Caco-2 (cell line): Measurements from ENCODE around the gene MAP1LC3A. TPM values are rescaled to one million over a fixed set of nuclear protein-coding genes. Genes with fewer than 3 reads are reported as not detected.

Experiments used
- BruUV-seq: library from RNA; stranded (reverse); fragments of 400-500 nt; replicated peaks from 2 replicates; lab custom pipeline; 2021; lab: Mats Ljungman, UMichigan
- CTCF ChIA-PET: fragments of 300-600 bp; sonication (Branson Sonifier 250); formaldehyde crosslinking; loops from one replicate; lab custom pipeline; 2022; ENCODE audit warnings: antibody characterized with exemption; lab: Charles Lee
- POLR2A ChIA-PET: fragments of 300-600 bp; sonication (Branson Sonifier 250); formaldehyde crosslinking; loops from one replicate; lab custom pipeline; 2022; ENCODE audit warnings: antibody characterized with exemption; lab: Charles Lee
- DNase-seq, 2 experiments: peaks; one replicate each; pipeline versions ENCODE4 v3.0.0 to v3.0.0-alpha.2; 2020 to 2022
- H3K27me3 ChIP-seq: replicated peaks from 2 replicates; pipeline ENCODE4 v1.6.0; 2011; ENCODE audit warnings: low read length; ENCODE audit not compliant: control insufficient read depth, insufficient read depth
- H3K36me3 ChIP-seq: 2 replicates; pipeline ENCODE4 v1.5.1; 2011; ENCODE audit warnings: low read length; ENCODE audit not compliant: control insufficient read depth, insufficient read depth
- H3K4me1 ChIP-seq: fragments of 250-450 bp; sonication (Bioruptor Pico); 2 replicates; pipeline ENCODE4 v1.5.1; 2020; ENCODE audit warnings: mild to moderate bottlenecking
- H3K4me3 ChIP-seq: 2 replicates; pipeline ENCODE4 v1.5.1; 2011; ENCODE audit warnings: low read depth, mild to moderate bottlenecking, control low read depth, low read length
- H3K9me3 ChIP-seq: fragments of 250-450 bp; sonication (Bioruptor Pico); 2 replicates; pipeline ENCODE4 v1.5.1; 2020; ENCODE audit warnings: mild to moderate bottlenecking, moderate library complexity
- H3K27ac Mint-ChIP-seq: one replicate; pipeline ENCODE4 v1.8.0; 2022; ENCODE audit warnings: mixed read lengths; ENCODE audit not compliant: unreplicated experiment
- H3K27me3 Mint-ChIP-seq: one replicate; pipeline ENCODE4 v1.8.0; 2022; ENCODE audit warnings: mixed read lengths; ENCODE audit not compliant: insufficient read depth, unreplicated experiment
- H3K36me3 Mint-ChIP-seq: one replicate; pipeline ENCODE4 v1.8.0; 2022; ENCODE audit warnings: mild to moderate bottlenecking, mixed read lengths; ENCODE audit not compliant: insufficient read depth, unreplicated experiment
- H3K4me1 Mint-ChIP-seq: one replicate; pipeline ENCODE4 v1.8.0; 2022; ENCODE audit warnings: low read depth, mixed read lengths; ENCODE audit not compliant: unreplicated experiment
- H3K4me3 Mint-ChIP-seq: one replicate; pipeline ENCODE4 v1.8.0; 2022; ENCODE audit warnings: mild to moderate bottlenecking, moderate library complexity, mixed read lengths; ENCODE audit not compliant: unreplicated experiment
- H3K9me3 Mint-ChIP-seq: one replicate; pipeline ENCODE4 v1.8.0; 2022; ENCODE audit warnings: mixed read lengths; ENCODE audit not compliant: unreplicated experiment
- intact Hi-C: fragments of 100-400 bp; cut with micrococcal nuclease; formaldehyde crosslinking; loops from one replicate; pipeline ENCODE4 v1.10.0; 2022; ENCODE audit not compliant: unreplicated experiment
- total RNA-seq: library from RNA; stranded (reverse); gene quantifications from 2 replicates; pipeline ENCODE4 v1.2.3, GENCODE V29; 2022
- TF ChIP-seq, protein P1 (sequence below), 2 experiments: fragments of 200-600 bp in 1 of 2; IDR thresholded peaks; 1 replicate in 1 of 2; 2 replicates in 1 of 2; pipeline versions ENCODE4 v1.5.1 to v1.8.0; 2011 to 2022; ENCODE audit warnings: antibody characterized with exemption in 1 of 2, control low read depth in 1 of 2, inconsistent platforms in 1 of 2, low read depth in 1 of 2, low read length in 1 of 2, mild to moderate bottlenecking in 1 of 2, moderate library complexity in 1 of 2; ENCODE audit not compliant: insufficient read depth in 1 of 2, severe bottlenecking in 1 of 2, unreplicated experiment in 1 of 2

The MAP1LC3A gene
- total RNA-seq, 1 experiment from 2014 or later: 0.88 TPM

DNA sequence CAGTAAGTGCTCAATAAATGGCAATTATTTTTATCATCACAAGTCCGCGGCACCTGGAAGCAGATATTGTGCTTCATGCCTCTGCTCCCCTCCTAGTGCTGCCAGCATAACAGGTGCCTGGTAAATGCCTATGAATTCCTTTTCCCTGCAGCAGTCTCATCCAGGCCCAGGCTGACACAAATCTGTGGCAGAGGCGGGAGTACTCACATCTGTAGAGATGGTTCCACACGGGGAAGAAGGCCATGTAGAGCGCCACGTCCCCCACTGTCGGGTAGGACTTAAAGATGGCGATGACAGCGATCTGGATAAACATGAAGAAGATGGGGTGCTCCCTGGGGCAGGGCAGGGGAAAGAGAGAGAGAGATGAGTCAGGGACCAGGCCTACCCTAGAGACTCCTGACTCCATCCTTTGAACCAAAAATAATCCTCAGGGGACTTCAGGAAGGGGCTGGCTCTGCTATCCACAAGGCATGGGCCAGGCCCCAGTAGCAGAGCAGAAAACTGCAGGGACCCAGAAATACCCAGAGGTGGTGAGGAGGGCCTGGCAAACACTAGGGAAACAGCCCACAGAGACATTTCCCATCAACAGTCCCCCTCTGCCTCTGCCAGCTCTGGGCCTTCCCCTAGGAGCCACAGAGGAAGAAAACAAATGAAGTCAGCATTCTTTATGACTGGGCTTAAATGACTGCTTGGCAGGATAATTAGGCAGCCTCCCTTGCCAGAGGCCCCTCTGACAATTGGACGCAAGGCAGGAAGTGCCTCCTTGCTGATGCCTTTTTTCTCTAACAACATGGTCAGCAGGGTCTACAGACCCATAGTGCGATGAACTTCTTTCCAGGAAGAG is 23.0 kb downstream of the MAP1LC3A start:
- Histone ChIP-seq H3K4me1 (peaks cover 20% of the 10 kb centered on the region), H3K27me3 (no peaks in the 10 kb centered on the region), H3K36me3 (no peaks in the 10 kb centered on the region), H3K4me3 (no peak overlapping the region), H3K9me3 (no peaks in the 10 kb centered on the region)
- intact Hi-C loops: no loop called here
- no peak overlapping the region for H3K27ac Mint-ChIP-seq
- H3K4me3 Mint-ChIP-seq: no peak overlapping the region
- CTCF ChIA-PET: interaction anchor here (0.9 to 1.4 kb wide), 3 partner anchors 43 to 188 kb away, joined by 3 to 10 read pairs (median 5); no protein-coding TSS in a partner anchor
- peaks cover 10% of the 10 kb centered on the region for H3K36me3 Mint-ChIP-seq
- TF ChIP-seq, protein P1, sequence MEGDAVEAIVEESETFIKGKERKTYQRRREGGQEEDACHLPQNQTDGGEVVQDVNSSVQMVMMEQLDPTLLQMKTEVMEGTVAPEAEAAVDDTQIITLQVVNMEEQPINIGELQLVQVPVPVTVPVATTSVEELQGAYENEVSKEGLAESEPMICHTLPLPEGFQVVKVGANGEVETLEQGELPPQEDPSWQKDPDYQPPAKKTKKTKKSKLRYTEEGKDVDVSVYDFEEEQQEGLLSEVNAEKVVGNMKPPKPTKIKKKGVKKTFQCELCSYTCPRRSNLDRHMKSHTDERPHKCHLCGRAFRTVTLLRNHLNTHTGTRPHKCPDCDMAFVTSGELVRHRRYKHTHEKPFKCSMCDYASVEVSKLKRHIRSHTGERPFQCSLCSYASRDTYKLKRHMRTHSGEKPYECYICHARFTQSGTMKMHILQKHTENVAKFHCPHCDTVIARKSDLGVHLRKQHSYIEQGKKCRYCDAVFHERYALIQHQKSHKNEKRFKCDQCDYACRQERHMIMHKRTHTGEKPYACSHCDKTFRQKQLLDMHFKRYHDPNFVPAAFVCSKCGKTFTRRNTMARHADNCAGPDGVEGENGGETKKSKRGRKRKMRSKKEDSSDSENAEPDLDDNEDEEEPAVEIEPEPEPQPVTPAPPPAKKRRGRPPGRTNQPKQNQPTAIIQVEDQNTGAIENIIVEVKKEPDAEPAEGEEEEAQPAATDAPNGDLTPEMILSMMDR (IDR thresholded peaks at IDR 0.05; ENCODE audit: insufficient read depth in 1 of 2, low read depth in 1 of 2, low read length in 1 of 2, severe bottlenecking in 1 of 2, unreplicated experiment in 1 of 2): no peak
- BruUV-seq: no TSS peak
- peaks cover 9% of the 10 kb centered on the region for H3K4me1 Mint-ChIP-seq
- no peak for DNase-seq
- no peaks in the 10 kb centered on the region for H3K27me3 Mint-ChIP-seq
- POLR2A ChIA-PET: no interaction called here
- H3K9me3 Mint-ChIP-seq: no peaks in the 10 kb centered on the region

- ChIA-PET POLR2A (interaction anchor here (0.9 kb wide), 1 partner anchor 127 kb away, joined by 3 read pairs; no protein-coding TSS in a partner anchor), CTCF (interaction anchor here (0.9 to 2.0 kb wide), 5 partner anchors 44 to 271 kb away, joined by 3 to 10 read pairs (median 6); partner anchors contain the start of gene TP53INP2)
- Histone ChIP-seq H3K9me3 (no peaks in the 10 kb centered on the region), H3K4me1 (peaks cover 20% of the 10 kb centered on the region), H3K36me3 (no peaks in the 10 kb centered on the region), H3K4me3 (no peak overlapping the region), H3K27me3 (no peaks in the 10 kb centered on the region)
- TF ChIP-seq, protein P1 (IDR thresholded peaks at IDR 0.05; ENCODE audit: insufficient read depth in 1 of 2, low read depth in 1 of 2, low read length in 1 of 2, severe bottlenecking in 1 of 2, unreplicated experiment in 1 of 2): no peak
- H3K27ac Mint-ChIP-seq: no peak overlapping the region
- H3K36me3 Mint-ChIP-seq: peaks cover 10% of the 10 kb centered on the region
- no peak overlapping the region for H3K4me3 Mint-ChIP-seq
- no peak for DNase-seq
- no peaks in the 10 kb centered on the region for H3K27me3 Mint-ChIP-seq
- H3K4me1 Mint-ChIP-seq: peaks cover 9% of the 10 kb centered on the region
- intact Hi-C loops: no loop called here
- no peaks in the 10 kb centered on the region for H3K9me3 Mint-ChIP-seq
- no TSS peak for BruUV-seq
These were observed 23.7 kb downstream of the MAP1LC3A start for GRCh38 chr20:34582221-34582620.

- H3K36me3 Mint-ChIP-seq: peaks cover 10% of the 10 kb centered on the region
- H3K9me3 ChIP-seq: no peaks in the 10 kb centered on the region
- H3K4me3 ChIP-seq: no peak overlapping the region
- peaks cover 9% of the 10 kb centered on the region for H3K4me1 Mint-ChIP-seq
- peak; percentile 68 to 74 for DNase-seq
- H3K4me3 Mint-ChIP-seq: no peak overlapping the region
- CTCF ChIA-PET: interaction anchor here (0.8 to 2.0 kb wide), 10 partner anchors 9 to 590 kb away, joined by 3 to 10 read pairs (median 4); partner anchors contain the start of gene TP53INP2
- no peaks in the 10 kb centered on the region for H3K27me3 Mint-ChIP-seq
- H3K9me3 Mint-ChIP-seq: no peaks in the 10 kb centered on the region
- BruUV-seq: no TSS peak
- intact Hi-C loops: no loop called here
- no peaks in the 10 kb centered on the region for H3K36me3 ChIP-seq
- peak overlapping the region; percentile 64 for H3K27ac Mint-ChIP-seq
- TF ChIP-seq, protein P1 (IDR thresholded peaks at IDR 0.05; ENCODE audit: insufficient read depth in 1 of 2, low read depth in 1 of 2, low read length in 1 of 2, severe bottlenecking in 1 of 2, unreplicated experiment in 1 of 2): no peak
- no peaks in the 10 kb centered on the region for H3K27me3 ChIP-seq
- POLR2A ChIA-PET: interaction anchor here (0.6 to 0.9 kb wide), 3 partner anchors 54 to 423 kb away, joined by 3 read pairs; no protein-coding TSS in a partner anchor
- H3K4me1 ChIP-seq: peaks cover 20% of the 10 kb centered on the region
These were observed 24.4 kb downstream of the MAP1LC3A start for GRCh38 chr20:34582911-34583310.
